OCI-LY1 (cell line): ENCODE measurements around the gene SUN2.
"Not testable (repeated sequence)": the region's sequence is repeated elsewhere in the genome, so short reads cannot be mapped to it uniquely, and the experiment has no call there.

Experiments
- H2AFZ ChIP-seq: fragments of 200-600 bp; sonication (generic), shearing (Covaris generic); 2 replicates; pipeline ENCODE4 v1.6.0; 2014; ENCODE audit warnings: antibody characterized with exemption, mild to moderate bottlenecking, low read length
- H3F3A ChIP-seq: fragments of 200-600 bp; sonication (generic), shearing (Covaris generic); 2 replicates; pipeline ENCODE4 v1.6.0; 2014; ENCODE audit warnings: mild to moderate bottlenecking, antibody characterized with exemption, low read length, moderate library complexity; ENCODE audit not compliant: insufficient read depth
- H3K27ac ChIP-seq: fragments of 200-600 bp; sonication (generic); 2 replicates; pipeline ENCODE4 v1.5.1; 2014; ENCODE audit warnings: low read length, mixed run types, mild to moderate bottlenecking, low read depth; ENCODE audit not compliant: poor library complexity, severe bottlenecking
- H3K27me3 ChIP-seq: fragments of 200-600 bp; sonication (generic); 2 replicates; pipeline ENCODE4 v1.6.0; 2014; ENCODE audit warnings: antibody characterized with exemption, mild to moderate bottlenecking, low read length, moderate library complexity; ENCODE audit not compliant: insufficient read depth
- H3K36me3 ChIP-seq: fragments of 200-600 bp; sonication (generic); 2 replicates; pipeline ENCODE4 v1.6.1; 2014; ENCODE audit warnings: mild to moderate bottlenecking, antibody characterized with exemption, low read length, moderate library complexity, mixed read lengths; ENCODE audit not compliant: insufficient read depth
- H3K4me1 ChIP-seq: fragments of 200-600 bp; sonication (generic); 2 replicates; pipeline ENCODE4 v1.5.1; 2014; ENCODE audit warnings: mild to moderate bottlenecking, low read length, moderate library complexity; ENCODE audit not compliant: insufficient read depth, severe bottlenecking
- H3K4me2 ChIP-seq: fragments of 200-600 bp; sonication (generic), shearing (Covaris generic); 2 replicates; pipeline ENCODE4 v1.6.1; 2014; ENCODE audit warnings: low read length
- H3K4me3 ChIP-seq: fragments of 200-600 bp; sonication (generic); 2 replicates; pipeline ENCODE4 v1.5.1; 2014; ENCODE audit warnings: low read length, low read depth, mild to moderate bottlenecking, mixed read lengths; ENCODE audit not compliant: poor library complexity, severe bottlenecking
- H3K79me2 ChIP-seq: fragments of 200-600 bp; shearing (Covaris generic); 2 replicates; pipeline ENCODE4 v1.6.1; 2016; ENCODE audit warnings: mixed run types, low read length, mixed read lengths; ENCODE audit not compliant: insufficient read depth
- H3K9ac ChIP-seq: fragments of 200-600 bp; sonication (generic), shearing (Covaris generic); 2 replicates; pipeline ENCODE4 v1.6.1; 2014; ENCODE audit warnings: mild to moderate bottlenecking, low read length, mixed read lengths
- H3K9me2 ChIP-seq: fragments of 200-600 bp; sonication (generic), shearing (Covaris generic); 2 replicates; pipeline ENCODE4 v1.6.1; 2014; ENCODE audit warnings: low read depth, mild to moderate bottlenecking, low read length, mixed read lengths
- H3K9me3 ChIP-seq: fragments of 200-600 bp; shearing (Covaris generic); 2 replicates; pipeline ENCODE4 v1.6.1; 2014; ENCODE audit warnings: low read length, mixed read lengths
- H4K20me1 ChIP-seq: fragments of 200-600 bp; sonication (generic), shearing (Covaris generic); 2 replicates; pipeline ENCODE4 v1.6.0; 2016; ENCODE audit warnings: mild to moderate bottlenecking, low read length; ENCODE audit not compliant: insufficient read depth
- EZH2 ChIP-seq: fragments of 200-600 bp; sonication (generic), shearing (Covaris generic); IDR thresholded peaks from 2 replicates; pipeline ENCODE4 v1.8.0; 2017; ENCODE audit warnings: borderline replicate concordance, mixed run types, mild to moderate bottlenecking, antibody characterized with exemption, low read length, moderate library complexity, mixed read lengths
- TF ChIP-seq, protein P1 (sequence below): fragments of 200-600 bp; sonication (generic), shearing (Covaris generic); IDR thresholded peaks from 2 replicates; pipeline ENCODE4 v1.5.1; 2017; ENCODE audit warnings: mild to moderate bottlenecking, antibody characterized with exemption, low read length, moderate library complexity, mixed read lengths

Gene SUN2

DNA sequence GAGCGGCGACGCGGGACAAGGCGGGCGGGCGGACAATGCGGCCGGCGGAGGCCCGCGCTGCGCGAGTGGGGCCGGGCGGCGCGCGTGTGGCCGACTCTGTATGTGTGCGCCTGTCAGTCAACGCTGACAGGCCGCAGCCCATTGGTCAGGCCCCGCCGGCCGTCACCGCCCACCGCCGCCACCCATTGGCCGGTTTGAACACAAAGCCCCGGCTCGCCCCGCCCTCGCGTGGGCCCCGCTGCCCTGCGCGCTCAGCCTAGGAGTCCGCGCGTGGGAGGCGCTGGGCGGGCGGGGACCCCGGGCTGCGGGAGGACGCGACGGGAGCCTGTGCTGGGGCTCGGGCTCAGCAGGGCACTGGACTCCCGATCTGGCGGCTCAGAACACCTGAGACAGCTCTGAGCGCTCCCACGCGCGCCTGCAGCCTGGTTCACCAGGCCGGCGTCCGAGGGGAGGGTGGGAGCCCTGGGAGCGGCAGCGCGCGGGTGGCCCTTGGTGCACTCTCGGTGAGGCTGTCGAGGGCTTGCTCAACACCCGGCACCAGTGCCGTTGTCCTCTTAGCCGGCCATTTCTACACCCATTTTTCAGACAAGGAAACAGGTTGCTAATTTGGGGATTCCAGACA is at the start of gene SUN2:
Gene SUN2, minus strand, starts transcription at position 88 of the 622 bp plus-strand sequence. CDS start 3,370 bp downstream, outside the sequence.
- Histone ChIP-seq H3K79me2 (no peaks in the 10 kb centered on the region), H3K4me2 (peak within 1 kb of the TSS; percentile 98), H3K36me3 (peaks cover 21% of the 10 kb centered on the region), H3K4me3 (peak within 1 kb of the TSS; percentile 89), H3F3A (no peaks in the 10 kb centered on the region), H2AFZ (peak within 1 kb of the TSS; percentile 16; the same call in 1 of the 2 replicates), H3K27ac (peak within 1 kb of the TSS; percentile 70), H3K27me3 (peaks cover 7% of the 10 kb centered on the region; the same call in 1 of the 2 replicates), H3K9me2 (no peaks in the 10 kb centered on the region), H3K9me3 (no peaks in the 10 kb centered on the region), H3K9ac (peak within 1 kb of the TSS; percentile 97), H3K4me1 (peaks cover 50% of the 10 kb centered on the region), H4K20me1 (no peaks in the 10 kb centered on the region)
- TF ChIP-seq EZH2 = no peak
- TF ChIP-seq, protein P1, sequence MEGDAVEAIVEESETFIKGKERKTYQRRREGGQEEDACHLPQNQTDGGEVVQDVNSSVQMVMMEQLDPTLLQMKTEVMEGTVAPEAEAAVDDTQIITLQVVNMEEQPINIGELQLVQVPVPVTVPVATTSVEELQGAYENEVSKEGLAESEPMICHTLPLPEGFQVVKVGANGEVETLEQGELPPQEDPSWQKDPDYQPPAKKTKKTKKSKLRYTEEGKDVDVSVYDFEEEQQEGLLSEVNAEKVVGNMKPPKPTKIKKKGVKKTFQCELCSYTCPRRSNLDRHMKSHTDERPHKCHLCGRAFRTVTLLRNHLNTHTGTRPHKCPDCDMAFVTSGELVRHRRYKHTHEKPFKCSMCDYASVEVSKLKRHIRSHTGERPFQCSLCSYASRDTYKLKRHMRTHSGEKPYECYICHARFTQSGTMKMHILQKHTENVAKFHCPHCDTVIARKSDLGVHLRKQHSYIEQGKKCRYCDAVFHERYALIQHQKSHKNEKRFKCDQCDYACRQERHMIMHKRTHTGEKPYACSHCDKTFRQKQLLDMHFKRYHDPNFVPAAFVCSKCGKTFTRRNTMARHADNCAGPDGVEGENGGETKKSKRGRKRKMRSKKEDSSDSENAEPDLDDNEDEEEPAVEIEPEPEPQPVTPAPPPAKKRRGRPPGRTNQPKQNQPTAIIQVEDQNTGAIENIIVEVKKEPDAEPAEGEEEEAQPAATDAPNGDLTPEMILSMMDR = no peak

DNA sequence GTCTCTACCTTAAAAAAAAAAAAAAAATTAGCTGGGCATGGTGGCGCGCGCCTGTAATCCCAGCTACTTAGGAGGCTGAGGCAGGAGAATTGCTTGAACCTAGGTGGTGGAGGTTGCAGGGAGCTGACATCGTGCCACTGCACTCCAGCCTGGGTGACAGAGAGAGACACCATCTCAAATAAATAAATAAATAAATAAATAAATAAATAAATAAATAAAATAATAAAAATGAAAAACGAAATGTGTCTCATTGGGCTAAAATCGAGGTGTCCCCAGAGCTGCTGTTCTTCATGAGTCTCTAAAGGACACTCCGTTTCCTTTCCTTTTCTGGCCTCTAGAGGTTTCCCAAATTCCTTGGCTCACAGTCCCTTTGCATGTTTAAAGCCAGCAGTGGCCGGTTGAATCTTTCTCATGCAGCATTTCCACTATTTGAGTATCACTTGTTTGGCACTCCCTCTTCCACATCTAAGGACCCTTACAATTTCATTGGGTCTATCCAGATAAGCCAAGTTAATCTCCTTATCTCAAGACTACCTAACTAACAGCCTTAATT is 49.3 kb upstream of the SUN2 start:
- not testable (repeated sequence) for H3K27me3 ChIP-seq, H3K9me2 ChIP-seq, H3K9me3 ChIP-seq, H3K4me3 ChIP-seq, H3K36me3 ChIP-seq, H2AFZ ChIP-seq, H3K79me2 ChIP-seq, H3F3A ChIP-seq, H3K4me1 ChIP-seq, H3K9ac ChIP-seq, H4K20me1 ChIP-seq, H3K27ac ChIP-seq, H3K4me2 ChIP-seq

GRCh38 chr22:38802671-38803121 is 46.9 kb upstream of the SUN2 start:
- no peaks in the 10 kb centered on the region for H4K20me1 ChIP-seq
- H3K27me3 ChIP-seq = peaks cover 5% of the 10 kb centered on the region; the same call in 1 of the 2 replicates
- H3K4me1 ChIP-seq = no peaks in the 10 kb centered on the region
- H2AFZ ChIP-seq = no peak overlapping the region
- H3K9me2 ChIP-seq = no peaks in the 10 kb centered on the region
- H3K36me3 ChIP-seq = no peaks in the 10 kb centered on the region
- 0 out of 2 replicates have a peak, but pooled peaks cover 3% of the 10 kb centered on the region for H3K9me3 ChIP-seq
- H3F3A ChIP-seq = no peaks in the 10 kb centered on the region
- no peak overlapping the region for H3K4me2 ChIP-seq
- H3K4me3 ChIP-seq = no peak overlapping the region
- H3K27ac ChIP-seq = no peak overlapping the region
- H3K79me2 ChIP-seq = no peaks in the 10 kb centered on the region
- TF ChIP-seq EZH2 = no peak
- TF ChIP-seq, protein P1 = no peak
- H3K9ac ChIP-seq = no peak overlapping the region
